H1 (cell line): ENCODE measurements around the gene STAM2. TPM values are rescaled to one million over a fixed set of nuclear protein-coding genes. Genes with fewer than 3 reads are reported as not detected.
A peak's percentile ranks its signal among the peaks of the same experiment; 100 is the strongest.

ENCODE experiments used
- CTCF ChIA-PET: fragments of 300-600 bp; sonication (Branson Sonifier 250); formaldehyde crosslinking; loops from one replicate; lab custom pipeline; 2021; ENCODE audit not compliant: partially characterized antibody; lab: Charles Lee
- POLR2A ChIA-PET: fragments of 300-600 bp; sonication (Branson Sonifier 250); formaldehyde crosslinking; loops from one replicate; lab custom pipeline; 2021; ENCODE audit warnings: inconsistent platforms; ENCODE audit not compliant: partially characterized antibody; lab: Charles Lee
- DNase-seq, 2 experiments: peaks; one replicate each; pipeline versions ENCODE4 v3.0.0 to v3.0.0-alpha.2; 2010 to 2022; ENCODE audit warnings: low spot score in 2 of 2, low read depth in 1 of 2, mixed read lengths in 1 of 2
- FAIRE-seq: peaks from 2 replicates; lab custom pipeline; 2011; peaks lifted over from hg19 to GRCh38; lab: Jason Lieb, UNC
- H2AFZ ChIP-seq: 2 replicates; pipeline ENCODE4 v1.8.1; 2012; ENCODE audit warnings: low read length, inconsistent platforms
- H2AK5ac ChIP-seq: 2 replicates; pipeline ENCODE4 v1.6.1; 2013; ENCODE audit warnings: low read depth, low read length
- H2BK120ac ChIP-seq: replicated peaks from 2 replicates; pipeline ENCODE3; 2013; ENCODE audit warnings: low read depth, low read length, inconsistent platforms
- H2BK12ac ChIP-seq: 2 replicates; pipeline ENCODE4 v1.6.1; 2013; ENCODE audit warnings: low read depth, low read length
- H2BK15ac ChIP-seq: 2 replicates; pipeline ENCODE4 v1.6.1; 2013; ENCODE audit warnings: low read length
- H2BK20ac ChIP-seq: 2 replicates; pipeline ENCODE4 v1.6.1; 2013; ENCODE audit warnings: low read length
- H2BK5ac ChIP-seq: 2 replicates; pipeline ENCODE4 v1.6.1; 2013; ENCODE audit warnings: low read depth, low read length
- H3K14ac ChIP-seq: 2 replicates; pipeline ENCODE4 v1.6.1; 2013; ENCODE audit warnings: inconsistent platforms; ENCODE audit not compliant: insufficient read length
- H3K18ac ChIP-seq: 2 replicates; pipeline ENCODE4 v1.6.1; 2013; ENCODE audit warnings: low read length; ENCODE audit errors: extremely low read depth
- H3K23ac ChIP-seq: 2 replicates; pipeline ENCODE4 v1.6.1; 2013; ENCODE audit warnings: inconsistent platforms; ENCODE audit not compliant: insufficient read length
- H3K23me2 ChIP-seq: 2 replicates; pipeline ENCODE4 v1.6.1; 2013; ENCODE audit warnings: low read depth, low read length
- H3K27ac ChIP-seq: 2 replicates; pipeline ENCODE4 v1.6.1; 2011; ENCODE audit warnings: low read depth, low read length, inconsistent platforms
- H3K27me3 ChIP-seq, 4 experiments: replicated peaks in 1 of 4; 1 replicate in 1 of 4; 2 replicates in 3 of 4; pipeline versions ENCODE4 v1.6.1 to v1.8.1; 2011 to 2013; ENCODE audit warnings: low read length in 3 of 4, mild to moderate bottlenecking in 3 of 4, inconsistent platforms in 2 of 4, mixed read lengths in 2 of 4, moderate library complexity in 1 of 4; ENCODE audit not compliant: control insufficient read depth in 3 of 4, insufficient read depth in 3 of 4; ENCODE audit errors: extremely low read depth in 1 of 4
- H3K36me3 ChIP-seq, 4 experiments: 2 replicates each; pipeline versions ENCODE4 v1.6.1 to v1.8.1; 2011 to 2013; ENCODE audit warnings: mild to moderate bottlenecking in 4 of 4, low read length in 3 of 4, moderate library complexity in 2 of 4, control low read depth in 1 of 4, inconsistent platforms in 1 of 4; ENCODE audit not compliant: insufficient read depth in 4 of 4, control insufficient read depth in 2 of 4
- H3K4ac ChIP-seq: replicated peaks from 2 replicates; pipeline ENCODE3; 2013; ENCODE audit warnings: low read length, low read depth, mixed read lengths, inconsistent platforms; ENCODE audit not compliant: insufficient read length
- H3K4me1 ChIP-seq, 4 experiments: replicated peaks in 1 of 4; 1 replicate in 1 of 4; 2 replicates in 3 of 4; pipeline versions ENCODE4 v1.6.1 to v1.8.1; 2011 to 2013; ENCODE audit warnings: low read length in 3 of 4, inconsistent platforms in 2 of 4, mixed read lengths in 1 of 4; ENCODE audit not compliant: insufficient read depth in 4 of 4, control insufficient read depth in 3 of 4
- H3K4me2 ChIP-seq, 2 experiments: 2 replicates each; pipeline versions ENCODE4 v1.6.1 to v1.8.1; 2011 to 2013; ENCODE audit warnings: low read depth in 2 of 2, low read length in 2 of 2, control low read depth in 1 of 2, inconsistent platforms in 1 of 2, mild to moderate bottlenecking in 1 of 2; ENCODE audit not compliant: insufficient read depth in 1 of 2
- H3K4me3 ChIP-seq, 4 experiments: fragments of 200-600, 300-600 bp in 1 of 4; sonication (generic), shearing (Covaris generic), sonication (Bioruptor Twin) in 1 of 4; 2 replicates each; pipeline versions ENCODE4 v1.5.1 to v1.8.1; 2011 to 2016; ENCODE audit warnings: low read length in 4 of 4, low read depth in 3 of 4, control low read depth in 2 of 4, inconsistent platforms in 2 of 4, mild to moderate bottlenecking in 2 of 4, mixed read lengths in 1 of 4, moderate library complexity in 1 of 4; ENCODE audit not compliant: insufficient read depth in 2 of 4; ENCODE audit errors: extremely low read depth in 1 of 4
- H3K56ac ChIP-seq: replicated peaks from 2 replicates; pipeline ENCODE3; 2013; ENCODE audit warnings: low read depth, mild to moderate bottlenecking, mixed read lengths, low read length, inconsistent platforms; ENCODE audit not compliant: insufficient read length
- H3K79me1 ChIP-seq: 2 replicates; pipeline ENCODE4 v1.6.1; 2013; ENCODE audit warnings: low read depth, low read length, control low read depth
- H3K79me2 ChIP-seq, 2 experiments: 2 replicates each; pipeline versions ENCODE4 v1.6.1 to v1.8.1; 2012 to 2013; ENCODE audit warnings: low read length in 2 of 2, mild to moderate bottlenecking in 2 of 2, inconsistent platforms in 1 of 2; ENCODE audit not compliant: insufficient read depth in 2 of 2, control insufficient read depth in 1 of 2
- H3K9ac ChIP-seq, 4 experiments: replicated peaks in 1 of 4; 1 replicate in 1 of 4; 2 replicates in 3 of 4; pipeline versions ENCODE4 v1.6.1 to v1.8.1; 2011 to 2013; ENCODE audit warnings: low read depth in 3 of 4, low read length in 3 of 4, control low read depth in 2 of 4, mild to moderate bottlenecking in 2 of 4, moderate library complexity in 2 of 4, inconsistent platforms in 1 of 4; ENCODE audit errors: extremely low read depth in 1 of 4
- H3K9me3 ChIP-seq, 2 experiments: 2 replicates each; pipeline versions ENCODE4 v1.6.1 to v1.8.1; 2012 to 2013; ENCODE audit warnings: mild to moderate bottlenecking in 2 of 2, moderate library complexity in 2 of 2, control low read depth in 1 of 2, inconsistent platforms in 1 of 2, low read depth in 1 of 2, low read length in 1 of 2, mixed read lengths in 1 of 2; ENCODE audit not compliant: insufficient read depth in 2 of 2
- H4K20me1 ChIP-seq, 2 experiments: replicated peaks in 1 of 2; 2 replicates each; pipeline versions ENCODE3 to v1.8.1; 2011 to 2013; ENCODE audit warnings: inconsistent platforms in 2 of 2, low read length in 2 of 2, mild to moderate bottlenecking in 1 of 2; ENCODE audit not compliant: insufficient read depth in 2 of 2, control insufficient read depth in 1 of 2
- H4K5ac ChIP-seq: 2 replicates; pipeline ENCODE4 v1.6.1; 2013; ENCODE audit warnings: low read length, low read depth, mixed read lengths, inconsistent platforms; ENCODE audit not compliant: insufficient read length
- H4K8ac ChIP-seq: 2 replicates; pipeline ENCODE4 v1.8.0; 2013; ENCODE audit warnings: mild to moderate bottlenecking, moderate library complexity, low read length, inconsistent platforms; ENCODE audit not compliant: insufficient read depth; ENCODE audit errors: extremely low read depth
- H4K91ac ChIP-seq: replicated peaks from 2 replicates; pipeline ENCODE3; 2013; ENCODE audit warnings: low read length, mixed read lengths, inconsistent platforms; ENCODE audit not compliant: insufficient read length
- CHD1 ChIP-seq: IDR thresholded peaks from 2 replicates; pipeline ENCODE4 v1.6.1; 2012; ENCODE audit warnings: low read depth, low read length, improper control_type of control experiment
- MAFK ChIP-seq: IDR thresholded peaks from 2 replicates; pipeline ENCODE4 v1.6.1; 2012; ENCODE audit warnings: low read depth, mild to moderate bottlenecking, improper control_type of control experiment, low read length
- SP2 ChIP-seq: IDR thresholded peaks from 2 replicates; pipeline ENCODE4 v1.6.1; 2012; ENCODE audit warnings: mild to moderate bottlenecking, low read length, inconsistent platforms
- TAF7 ChIP-seq: optimal IDR thresholded peaks from 2 replicates; pipeline ENCODE3; 2011; ENCODE audit warnings: low read depth, mild to moderate bottlenecking, inconsistent platforms, low read length, moderate library complexity, borderline replicate concordance
- WGBS, 2 experiments: shearing (Covaris generic) in 1 of 2; methylation state at CpG; one replicate each; pipeline versions ENCODE4 v1.1.6 to v1.1.7; 2013 to 2015; ENCODE audit warnings: low lambda C conversion rate in 2 of 2, mixed read lengths in 2 of 2, inconsistent platforms in 1 of 2, low coverage in 1 of 2, missing lambda C conversion rate in 1 of 2; ENCODE audit not compliant: insufficient replicate concordance in 2 of 2, insufficient coverage in 1 of 2, insufficient read length in 1 of 2; ENCODE audit errors: extremely low coverage in 1 of 2, missing lambda C conversion rate in 1 of 2; 5-methylcytosine and 5-hydroxymethylcytosine counted together
- polyA plus RNA-seq, 7 experiments: library from polyadenylated mRNA; depleted of rRNA in 3 of 7; stranded (reverse) in 5 of 7; unstranded in 2 of 7; fragments of >200 nt in 5 of 7; fragments of 200-250 nt in 2 of 7; gene quantifications; 1 replicate in 5 of 7; 2 replicates in 1 of 7; 4 replicates in 1 of 7; pipeline versions ENCODE4 v1.2.1 to v1.2.3, GENCODE V29; 2011 to 2013; ENCODE audit warnings: missing spikeins in 2 of 7, mixed read lengths in 2 of 7
- total RNA-seq: library from RNA; stranded (reverse); fragmentation: NEBNext Ultra II Directional; extraction: Animal tissue kit (Norgen Biotek cat#: 25700); gene quantifications from 2 replicates; pipeline ENCODE4 v1.2.1, GENCODE V29; 2021

STAM2 gene
- total and polyA plus RNA-seq, 2 of the 8 experiments (the other 6 are each of a cell fraction or from before 2014, with no cell fraction given): 5.4 to 9.4 TPM

GRCh38 chr2:152075461-152076050, 100.0 kb downstream of the STAM2 start:
- no peak overlapping the region for H4K91ac ChIP-seq
- peaks cover 2% of the 10 kb centered on the region; the same call in 1 of the 2 replicates for H3K79me1 ChIP-seq
- no peak overlapping the region for H3K4me2 ChIP-seq
- no peak overlapping the region for H3K14ac ChIP-seq
- H2BK20ac ChIP-seq: no peak overlapping the region
- H3K56ac ChIP-seq: no peak overlapping the region
- H2AFZ ChIP-seq: no peak overlapping the region
- H4K5ac ChIP-seq: no peak overlapping the region
- DNase-seq: no peak
- no peak overlapping the region for H2BK15ac ChIP-seq
- H3K4me3 ChIP-seq: no peak overlapping the region
- no peaks in the 10 kb centered on the region for H3K9me3 ChIP-seq
- H2AK5ac ChIP-seq: 0 out of 2 replicates have a peak overlapping the region, but pooled peaks have one; percentile 25
- H3K36me3 ChIP-seq: no peaks in the 10 kb centered on the region
- POLR2A ChIA-PET: interaction anchor here (0.6 kb wide), 1 partner anchor 354 kb away, joined by 3 read pairs; no protein-coding TSS in a partner anchor
- H2BK5ac ChIP-seq: no peak overlapping the region
- CTCF ChIA-PET: interaction anchor here (0.5 to 3.2 kb wide), 4 partner anchors 26 to 61 kb away, joined by 3 to 11 read pairs (median 4); no protein-coding TSS in a partner anchor
- H3K27me3 ChIP-seq: no peaks in the 10 kb centered on the region
- H2BK120ac ChIP-seq: no peak overlapping the region
- H4K20me1 ChIP-seq: peaks cover 0 to 4% of the 10 kb centered on the region in 2 experiments
- H3K27ac ChIP-seq: no peak overlapping the region
- no peak overlapping the region for H3K9ac ChIP-seq
- FAIRE-seq: no peak
- TF ChIP-seq MAFK: no peak
- TF ChIP-seq CHD1: no peak
- TF ChIP-seq TAF7: no peak
- no peak for TF ChIP-seq SP2
- WGBS, 2 experiments: 82% methylated on average over 4 of the region's 4 CpGs; no CpG with 5 or more reads in 1 of the 2 experiments
- H3K18ac ChIP-seq: no peak overlapping the region
- peaks cover 10% of the 10 kb centered on the region; the same call in 1 of the 2 replicates for H3K23me2 ChIP-seq
- no peak overlapping the region for H3K4ac ChIP-seq
- H3K79me2 ChIP-seq: no peaks in the 10 kb centered on the region
- no peak overlapping the region for H3K23ac ChIP-seq
- H3K4me1 ChIP-seq: peaks cover 0 to 8% (median 0%) of the 10 kb centered on the region in 4 experiments; a peak in 2 of 7 replicates
- no peak overlapping the region for H2BK12ac ChIP-seq
- no peak overlapping the region; the same call in 1 of the 2 replicates for H4K8ac ChIP-seq
